HG03457 (cell line): ENCODE data around the gene RASEF.
"Not testable (repeated sequence)": the region's sequence is repeated elsewhere in the genome, so short reads cannot be mapped to it uniquely, and the experiment has no call there.

Source experiments
- ATAC-seq: cut with Tn5 transposase; IDR thresholded peaks from one replicate; pipeline ENCODE4 v1.9.1; 2021; ENCODE audit warnings: moderate number of reproducible peaks; ENCODE audit not compliant: unreplicated experiment

RASEF gene

DNA sequence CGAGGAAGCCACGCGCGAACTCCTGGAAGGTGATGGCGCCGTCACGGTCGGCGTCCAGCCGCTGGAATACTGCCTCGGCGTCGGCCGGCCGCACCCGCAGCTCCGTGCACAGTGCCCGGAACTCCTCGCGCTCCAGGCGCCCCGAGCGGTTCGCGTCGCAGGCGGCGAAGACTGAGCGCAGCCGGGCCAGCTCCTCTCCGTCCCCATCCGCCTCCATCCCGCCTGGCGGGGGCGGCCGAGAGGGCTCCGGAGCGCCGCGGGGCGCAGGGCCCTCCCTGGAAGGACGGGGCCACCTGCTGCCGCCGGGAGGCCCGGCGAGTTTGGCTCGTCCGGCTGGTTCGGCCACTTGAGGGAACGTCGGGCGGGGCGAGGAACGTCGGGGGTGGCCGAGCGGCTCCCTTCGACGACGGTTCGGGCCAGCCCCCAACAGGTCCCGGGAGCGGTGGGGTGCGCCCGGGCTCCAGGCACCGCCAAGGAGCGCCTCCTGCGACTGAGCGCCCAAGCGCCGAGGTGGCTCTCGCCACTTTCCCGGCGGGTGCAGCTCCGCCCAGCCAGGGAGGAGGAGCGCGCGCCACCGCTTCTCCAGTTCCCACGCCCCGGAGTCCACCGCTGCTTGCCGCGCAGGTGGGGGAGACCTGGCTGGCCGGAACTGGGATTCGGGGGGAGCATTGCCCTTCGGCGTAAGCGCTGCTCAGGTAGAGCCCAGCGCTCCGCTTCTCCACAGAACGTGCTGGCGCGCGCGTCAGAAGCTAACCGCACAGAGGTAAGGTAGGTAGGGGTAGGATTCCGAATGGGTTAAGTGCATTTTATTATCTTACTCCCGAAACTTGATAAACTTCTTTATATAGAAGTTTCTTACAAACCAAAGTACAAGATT, at the start of gene RASEF:
Gene RASEF, minus strand, starts transcription at position 492 of the 877 bp plus-strand sequence. Its CDS starts 275 bp downstream, at position 217.
- ATAC-seq, result no peak

DNA sequence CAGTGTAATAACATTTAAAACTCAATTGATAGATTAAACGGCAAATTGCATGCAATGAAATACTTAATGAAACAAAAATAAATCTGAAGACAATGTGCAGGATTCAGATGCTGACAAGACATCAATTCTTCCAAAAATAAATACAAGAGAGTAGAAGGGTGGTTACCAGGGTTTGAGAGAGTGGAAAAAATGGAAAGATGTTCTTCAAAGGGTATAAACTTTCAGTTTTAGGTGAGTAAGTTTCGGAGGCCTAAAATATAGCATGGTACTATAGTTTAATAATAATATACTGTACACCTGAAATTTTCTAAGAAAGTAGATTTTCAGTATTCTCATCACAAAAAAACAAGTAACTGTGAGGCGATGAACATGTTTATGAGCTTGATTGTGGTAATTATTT, 48.2 kb upstream of the RASEF start:
- ATAC-seq, result no peak

DNA sequence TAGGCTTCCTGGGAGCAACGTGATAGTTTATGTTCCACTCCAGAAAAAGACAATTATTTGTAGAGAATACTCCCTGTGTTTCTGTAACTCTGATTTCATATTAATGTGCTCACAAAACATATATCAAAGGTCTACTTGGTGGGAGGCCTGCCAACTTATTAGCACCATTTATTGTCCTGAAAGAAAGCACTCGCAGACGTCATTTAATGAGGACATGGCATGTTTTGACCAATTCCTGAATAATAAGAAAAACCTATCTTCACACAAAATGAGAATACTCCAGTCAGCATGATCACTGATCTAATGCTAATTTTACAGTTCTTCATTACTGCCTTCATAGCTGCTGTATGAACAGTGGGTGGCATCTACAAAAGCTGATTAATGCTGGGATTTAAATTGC, 46.4 kb upstream of the RASEF start:
- no peak for ATAC-seq

DNA sequence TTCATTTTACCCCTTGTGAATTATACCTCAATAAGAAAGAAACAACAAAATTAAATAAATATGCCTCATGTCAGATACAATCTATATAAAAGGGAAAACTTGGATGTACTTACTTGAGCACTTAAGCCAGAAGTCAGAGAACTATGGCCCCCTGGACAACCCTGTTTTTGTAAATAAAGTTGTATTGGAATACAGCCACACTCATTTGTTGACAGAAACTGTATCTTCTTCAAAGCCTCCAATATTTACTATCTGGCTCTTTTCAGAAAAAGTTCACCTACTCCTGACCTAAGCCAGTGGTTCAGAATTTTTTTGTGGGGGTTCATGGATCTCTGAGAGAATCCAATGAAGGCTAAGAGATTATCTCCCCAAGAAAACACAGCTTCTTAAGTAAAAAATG, 45.3 kb upstream of the RASEF start:
- ATAC-seq, result no peak

DNA sequence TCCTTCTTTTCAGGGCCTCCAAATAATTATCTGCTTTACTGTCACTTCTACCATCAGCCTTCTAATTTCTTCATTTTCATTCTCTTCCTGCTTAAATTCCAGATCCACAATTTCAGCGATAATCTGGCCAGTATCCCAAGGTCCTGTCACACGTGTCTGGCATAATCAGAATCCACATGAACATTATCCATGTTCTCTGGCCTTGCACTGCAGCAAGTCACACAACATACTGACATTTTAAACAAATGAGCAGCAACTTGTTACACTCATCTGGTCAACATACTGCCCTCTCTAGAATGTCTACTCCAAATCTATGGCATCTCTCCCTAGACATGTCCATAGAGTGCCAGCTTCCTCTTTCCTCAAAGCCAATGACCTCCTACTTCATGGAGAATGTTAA, 43.8 kb upstream of the RASEF start:
- ATAC-seq, result no peak

DNA sequence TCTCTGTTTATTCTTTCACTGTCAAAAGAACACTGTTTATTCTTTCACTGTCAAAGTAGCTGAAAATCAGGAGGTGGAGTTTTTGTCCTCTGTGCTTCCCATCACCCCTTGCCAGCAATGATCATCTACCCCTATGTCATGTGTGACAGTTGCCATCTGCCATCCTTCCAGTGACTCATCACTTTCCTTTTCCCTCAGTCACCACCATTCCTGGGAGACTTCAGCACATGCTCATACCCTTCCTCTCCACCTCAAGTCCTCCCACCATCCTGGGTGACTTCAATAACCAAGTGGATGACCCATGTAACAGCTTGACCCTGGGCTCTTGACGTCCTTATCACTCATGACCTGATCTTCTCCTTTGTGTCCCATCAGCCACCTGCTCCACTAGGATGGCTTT, 43.3 kb upstream of the RASEF start:
- no peak for ATAC-seq

DNA sequence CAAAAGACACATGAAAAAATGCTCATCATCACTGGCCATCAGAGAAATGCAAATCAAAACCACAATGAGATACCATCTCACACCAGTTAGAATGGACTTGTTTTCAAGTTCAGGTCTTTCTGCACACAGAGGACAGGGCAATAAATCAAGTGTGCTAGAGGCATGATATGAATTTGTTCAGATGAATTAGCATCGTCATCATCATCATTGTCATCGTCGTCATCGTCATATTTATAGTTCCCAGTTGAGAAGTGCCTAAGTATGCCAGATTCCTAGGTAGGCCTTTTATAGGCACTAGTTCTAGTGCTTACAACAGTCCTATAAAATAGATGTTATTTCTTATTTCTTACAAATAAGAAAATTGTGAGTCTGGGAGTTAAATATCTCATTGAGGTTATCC, 34.7 kb upstream of the RASEF start:
- no peak for ATAC-seq

DNA sequence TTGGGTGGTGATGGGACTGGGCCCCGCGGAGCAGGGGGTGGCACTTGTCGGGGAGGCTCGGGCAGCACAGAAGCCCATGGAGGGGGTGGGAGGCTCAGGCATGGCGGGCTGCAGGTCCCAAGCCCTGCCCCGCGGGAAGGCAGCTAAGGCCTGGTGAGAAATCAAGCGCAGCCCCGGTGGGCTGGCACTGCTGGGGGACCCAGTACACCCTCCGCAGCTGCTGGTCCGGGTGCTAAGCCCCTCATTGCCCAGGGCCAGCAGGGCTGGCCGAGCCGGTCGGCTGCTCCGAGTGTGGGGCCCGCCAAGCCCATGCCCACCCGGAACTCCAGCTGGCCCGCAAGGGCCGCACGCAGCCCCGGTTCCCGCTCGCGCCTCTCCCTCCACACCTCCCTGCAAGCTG, 30.4 kb upstream of the RASEF start:
- not testable (repeated sequence) for ATAC-seq

DNA sequence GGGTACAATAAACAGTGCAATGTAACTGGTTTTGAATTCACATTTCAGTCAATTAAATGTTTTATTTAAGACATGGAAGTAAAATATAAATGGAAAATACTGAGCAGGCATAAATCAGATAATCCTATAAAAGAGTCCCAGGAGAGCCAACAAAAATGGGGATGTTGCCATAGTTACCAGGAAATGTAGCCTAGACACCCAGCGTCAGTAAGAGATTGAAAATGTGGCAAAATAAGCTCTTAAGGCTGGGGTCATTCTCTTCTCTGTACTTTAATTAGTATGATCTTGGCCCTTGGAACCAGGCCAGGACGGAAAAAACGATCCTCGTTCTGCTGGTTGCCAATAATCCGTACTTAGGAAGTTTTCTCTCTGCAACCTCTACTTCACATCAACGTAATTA, 18.9 kb upstream of the RASEF start:
- ATAC-seq, result no peak

DNA sequence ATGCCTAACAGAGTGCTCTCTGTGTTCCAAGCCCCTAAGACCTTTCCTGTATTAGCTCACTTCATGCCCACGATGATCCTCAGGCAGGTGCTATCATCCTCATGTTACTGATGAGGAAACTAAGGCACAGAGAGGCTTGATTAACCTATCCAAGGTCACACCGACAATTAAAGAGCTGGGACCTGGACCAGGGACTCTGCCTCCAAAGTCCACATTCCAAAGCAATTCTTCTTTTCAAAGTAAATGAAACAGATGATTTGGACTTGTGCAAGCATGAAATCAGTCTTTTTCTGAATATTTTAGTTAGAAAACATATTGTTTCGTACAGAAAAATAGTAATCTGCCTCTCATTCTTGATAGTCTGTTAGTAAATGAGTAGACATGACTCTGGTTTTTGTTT, 18.1 kb upstream of the RASEF start:
- ATAC-seq, result no peak

DNA sequence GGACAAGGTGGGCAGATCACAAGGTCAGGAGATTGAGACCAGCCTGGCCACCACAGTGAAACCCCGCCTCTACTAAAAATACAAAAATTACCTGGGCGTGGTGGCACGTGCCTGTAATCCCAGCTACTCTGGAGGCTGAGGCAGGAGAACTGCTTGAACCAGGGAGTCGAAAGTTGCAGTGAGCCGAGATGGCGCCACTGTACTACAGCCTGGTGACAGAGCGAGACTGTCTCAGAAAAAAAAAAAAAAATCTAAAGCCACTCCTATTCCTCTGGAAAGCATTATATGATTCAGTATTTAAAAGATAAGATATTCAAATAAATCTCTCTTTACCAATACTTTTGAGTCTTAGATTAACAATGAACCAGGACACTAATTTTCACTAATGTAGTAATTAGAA, 13.0 kb upstream of the RASEF start:
- not testable (repeated sequence) for ATAC-seq

DNA sequence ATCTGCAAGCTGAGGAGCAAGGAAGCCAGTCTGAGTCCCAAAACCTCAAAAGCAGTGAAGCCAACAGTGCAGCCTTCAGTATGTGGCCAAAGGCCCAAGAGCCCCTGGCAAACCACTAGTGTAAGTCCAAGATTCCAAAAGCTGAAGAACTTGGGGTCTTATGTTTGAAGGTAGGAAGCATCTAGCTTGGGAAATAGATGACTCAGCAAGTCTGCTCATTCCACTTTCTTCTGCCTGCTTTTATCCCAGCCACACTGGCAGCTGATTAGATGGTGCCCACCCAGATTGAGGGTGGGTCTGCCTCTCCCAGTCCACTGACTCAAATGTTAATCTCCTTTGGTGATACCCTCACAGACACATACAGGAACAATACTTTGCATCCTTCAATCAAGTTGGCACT, 9.6 kb upstream of the RASEF start:
- not testable (repeated sequence) for ATAC-seq

DNA sequence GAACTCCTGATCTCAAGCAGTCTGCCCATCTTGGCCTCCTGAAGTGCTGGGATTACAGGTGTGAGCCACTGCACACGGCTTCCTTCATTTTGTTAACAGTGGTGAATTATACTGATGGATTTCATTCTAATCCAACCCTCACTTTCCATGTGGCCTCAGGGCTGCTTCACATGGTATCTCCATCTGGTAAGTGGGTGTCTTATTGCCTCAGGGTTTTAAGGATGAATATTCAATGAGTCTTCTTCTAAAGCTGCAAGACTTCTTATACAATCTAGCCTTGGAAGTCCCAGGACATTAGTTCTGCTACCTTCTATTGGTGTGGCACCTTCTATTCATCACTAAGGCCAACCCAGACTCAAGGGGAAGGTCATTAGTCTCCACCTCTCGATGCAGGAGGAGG, 8.7 kb upstream of the RASEF start:
- no peak for ATAC-seq

DNA sequence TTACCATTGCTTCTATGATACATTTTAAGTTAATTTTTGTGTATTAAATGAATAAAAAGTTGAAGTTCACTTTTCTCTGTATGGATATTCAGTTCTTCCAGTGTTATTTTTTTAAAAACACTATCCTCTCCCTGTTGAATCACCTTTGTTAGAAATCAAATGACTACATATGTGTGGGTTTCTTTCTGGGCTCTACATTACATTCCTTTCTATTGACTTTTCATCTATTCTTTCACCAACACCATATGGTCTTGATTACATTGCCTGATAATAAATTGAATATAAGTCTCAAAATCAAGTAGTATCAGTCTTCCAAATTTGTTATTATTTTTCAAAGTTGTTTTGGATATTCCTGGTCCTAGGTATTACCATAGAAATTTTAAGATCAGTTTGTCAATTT, 7.3 kb upstream of the RASEF start:
- ATAC-seq, result no peak

DNA sequence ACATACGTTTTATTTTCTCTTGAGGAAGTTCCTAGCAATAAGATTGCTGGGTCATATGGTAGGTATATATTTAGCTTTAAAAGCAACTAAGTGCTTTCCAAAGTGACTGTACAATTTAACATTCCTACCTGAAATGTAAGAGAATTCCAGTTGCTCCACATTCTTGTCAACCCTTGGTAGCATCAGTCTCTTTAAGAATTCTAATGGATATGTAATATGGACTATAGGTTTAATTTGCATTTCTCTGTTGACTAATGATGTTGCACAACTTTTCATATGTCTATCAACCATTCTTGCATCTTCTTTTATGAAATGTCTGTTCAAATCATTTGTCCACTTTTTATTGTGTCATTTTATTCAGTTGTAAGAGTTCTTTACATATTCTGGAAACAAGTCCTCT, 6.7 kb upstream of the RASEF start:
- no peak for ATAC-seq

DNA sequence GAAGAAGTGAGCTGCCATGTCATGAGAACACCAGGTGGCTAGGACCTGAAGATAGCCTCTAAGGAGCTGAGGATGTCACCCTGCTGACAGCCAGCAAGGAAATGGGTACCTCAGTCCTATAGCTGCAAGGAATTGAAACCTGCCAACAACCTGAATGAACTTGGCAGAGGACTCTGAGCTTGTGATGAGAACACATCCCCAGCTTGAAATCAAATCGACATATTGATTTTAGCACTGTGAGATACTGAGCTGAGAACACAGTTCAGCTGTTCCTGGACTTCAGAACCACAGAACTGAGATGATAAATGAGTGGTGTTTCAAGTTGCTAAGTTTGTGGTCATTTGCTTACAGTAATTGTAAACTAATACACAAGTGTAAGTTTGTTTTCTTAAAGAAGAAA, 5.5 kb upstream of the RASEF start:
- ATAC-seq, result no peak

DNA sequence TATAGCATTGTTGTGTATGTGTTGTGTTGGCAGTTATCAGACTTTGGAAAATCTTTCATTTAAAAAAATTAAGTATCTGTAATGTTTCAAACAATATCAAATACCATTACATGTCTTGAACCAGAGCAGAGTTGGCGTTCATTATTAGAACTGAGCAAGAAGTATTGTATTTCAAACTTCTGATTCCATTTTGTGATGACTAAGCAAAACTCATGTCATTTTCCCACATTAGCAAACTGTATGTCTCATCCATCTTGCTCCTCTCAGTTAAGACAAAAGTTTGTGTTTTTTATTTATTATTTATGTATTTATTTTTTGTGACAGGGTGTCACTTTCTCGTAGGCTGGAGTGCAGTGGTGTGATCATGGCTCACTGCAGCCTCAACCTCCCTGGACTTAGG, 4.6 kb upstream of the RASEF start:
- no peak for ATAC-seq

DNA sequence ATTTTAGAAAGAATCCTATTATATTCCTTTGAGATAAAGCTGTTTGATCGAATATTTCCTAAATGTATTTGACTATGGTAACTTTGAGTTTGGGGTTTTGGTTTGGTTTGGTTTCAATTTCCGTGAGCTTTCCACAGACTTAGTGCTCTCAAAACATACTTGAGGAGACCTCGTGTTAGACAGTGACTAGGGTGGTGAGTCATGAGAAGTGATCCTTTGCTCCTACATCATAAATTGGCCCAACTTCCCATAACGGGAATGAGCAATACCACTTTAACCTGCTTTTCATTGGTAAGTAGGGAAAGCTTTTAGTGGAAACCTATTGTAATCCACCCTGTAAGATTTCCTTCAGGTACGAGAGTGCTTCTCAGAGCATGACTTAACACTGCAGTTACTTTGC, 3.8 kb upstream of the RASEF start:
- ATAC-seq, result no peak

DNA sequence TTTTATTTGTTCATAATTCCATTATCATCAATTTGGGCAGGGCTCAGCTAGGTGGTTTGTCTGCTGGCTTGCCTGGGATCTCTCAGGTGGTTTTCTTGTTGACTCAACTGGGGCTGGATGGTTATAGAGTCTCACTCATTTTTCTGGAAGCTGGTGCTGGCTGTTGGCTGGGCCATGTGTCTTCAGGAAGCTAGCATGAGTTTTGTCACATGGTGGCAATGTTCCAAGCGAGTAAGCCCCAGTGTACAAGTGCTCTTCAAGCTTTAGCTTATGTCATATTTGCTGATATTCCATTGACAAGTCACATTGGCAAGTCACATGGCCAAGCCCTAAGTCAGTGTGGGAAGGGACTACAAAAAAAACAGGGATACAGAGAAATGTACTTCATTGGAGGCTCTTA, 2.3 kb upstream of the RASEF start:
- no peak for ATAC-seq

DNA sequence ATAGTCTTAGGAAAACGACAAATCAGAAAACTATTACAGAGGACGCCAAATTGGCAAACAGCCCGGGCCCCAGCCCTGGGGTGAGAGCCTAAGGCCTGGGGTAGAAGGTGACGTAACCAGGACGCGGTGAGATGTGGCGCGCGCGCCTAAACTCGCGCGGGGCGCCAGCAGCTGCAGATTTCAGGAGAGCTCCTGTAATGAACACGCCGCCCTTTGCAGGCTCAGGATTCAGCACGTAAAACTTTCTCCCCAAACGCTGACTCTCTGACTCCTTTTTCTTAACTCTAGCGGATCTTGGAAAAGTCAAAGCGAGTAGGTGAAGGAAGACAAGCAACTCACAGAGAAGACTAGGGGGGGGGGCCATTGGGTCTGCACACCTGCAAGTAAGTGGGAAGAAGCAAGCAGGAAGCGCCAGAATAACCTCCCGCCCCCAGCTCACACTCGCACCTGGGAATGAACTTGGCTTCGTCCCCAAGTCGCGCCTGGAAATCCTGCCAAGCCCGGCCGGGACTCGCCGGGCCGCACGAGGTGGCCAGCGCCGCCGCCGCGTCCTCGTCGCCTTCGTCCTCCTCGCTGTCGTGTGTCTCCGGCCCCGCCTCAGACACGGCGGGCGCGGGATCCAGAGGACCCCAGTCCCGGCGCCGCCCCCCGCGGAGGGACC, 822 bp downstream of the RASEF start:
- no peak for ATAC-seq

DNA sequence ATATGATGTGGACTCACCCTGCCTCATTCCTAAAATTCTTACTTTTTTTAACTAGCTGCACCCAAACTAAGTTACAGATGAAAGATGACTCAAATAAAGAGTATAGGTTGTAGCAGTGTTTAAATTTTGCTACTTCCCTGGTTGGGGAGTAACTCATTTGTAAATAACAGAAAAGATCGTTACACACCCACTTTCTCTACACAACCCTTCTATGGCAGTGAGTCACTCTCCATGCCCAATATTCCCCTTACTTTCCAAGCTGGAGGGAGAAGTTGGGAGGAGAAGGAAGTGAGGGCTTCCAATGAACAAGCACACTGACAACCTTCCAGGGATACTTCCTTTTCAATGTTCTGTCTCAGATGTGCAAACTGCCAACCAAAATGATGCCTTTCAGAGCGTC, 1.9 kb downstream of the RASEF start:
- no peak for ATAC-seq

DNA sequence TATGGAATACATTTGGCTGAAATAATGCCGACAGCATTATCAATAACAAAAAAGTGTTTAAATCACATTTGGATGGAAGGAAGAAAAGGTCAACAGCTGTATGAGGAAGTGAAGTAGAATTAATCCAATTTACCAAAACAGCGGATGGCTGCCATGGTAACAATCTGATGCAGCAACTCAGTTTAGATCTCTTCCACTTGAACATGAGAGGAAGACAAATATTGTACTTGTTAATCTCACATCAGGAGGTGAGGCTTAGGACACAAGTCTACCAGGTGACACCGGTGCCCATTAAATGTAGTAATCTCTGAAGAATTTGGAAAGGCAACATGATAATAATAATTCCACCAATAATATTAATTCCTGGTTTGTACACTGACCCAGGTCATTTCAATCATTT, 2.4 kb downstream of the RASEF start:
- no peak for ATAC-seq

DNA sequence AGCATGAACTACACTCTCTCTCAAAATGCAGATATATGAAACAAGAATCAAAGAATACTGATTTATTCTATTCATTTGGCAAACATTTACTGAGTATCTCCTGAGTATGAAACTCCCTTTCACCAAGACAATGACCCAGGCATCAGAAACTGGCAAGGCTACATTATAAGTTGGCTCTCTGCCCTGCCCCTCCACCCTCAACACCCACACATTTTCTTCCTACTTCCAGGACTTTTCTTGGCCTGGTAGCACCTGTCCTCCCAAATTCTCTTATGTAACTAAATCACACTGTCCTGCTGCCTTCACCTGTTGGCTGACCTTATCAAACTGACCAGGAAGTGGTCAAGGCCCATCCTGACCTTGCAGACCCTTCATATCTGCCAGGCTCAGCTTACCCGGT, 3.5 kb downstream of the RASEF start:
- ATAC-seq, result no peak
